T-cell (primary cell): ENCODE measurements around the gene GEMIN4. TPM values are rescaled to one million over a fixed set of nuclear protein-coding genes. Genes with fewer than 3 reads are reported as not detected.

Experiments used
- ATAC-seq, 4 experiments: fragments of 200-7000 bp in 3 of 4; fragments of 150-1000 bp in 1 of 4; cut with Tn5 transposase; replicated peaks in 1 of 4; 1 replicate in 3 of 4; 2 replicates in 1 of 4; pipeline ENCODE4 v1.10.0; 2021; ENCODE audit warnings: moderate library complexity in 3 of 4, mild to moderate bottlenecking in 2 of 4, moderate number of reproducible peaks in 1 of 4
- CTCF ChIA-PET, 2 donors: fragments of 300-600 bp; sonication (Branson Sonifier 250); formaldehyde crosslinking; loops; one replicate each; lab custom pipeline; 2022; ENCODE audit warnings: antibody characterized with exemption in 2 of 2; lab: Charles Lee
- POLR2A ChIA-PET, 2 donors: fragments of 300-600 bp; sonication (Branson Sonifier 250); formaldehyde crosslinking; loops; one replicate each; lab custom pipeline; 2022; ENCODE audit warnings: antibody characterized with exemption in 2 of 2; lab: Charles Lee
- DNase-seq, 35 experiments: peaks; one replicate each; pipeline versions ENCODE4 v3.0.0 to v3.0.0-alpha.2; 2013 to 2023
- H3K27ac ChIP-seq: one replicate; pipeline ENCODE4 v1.5.1; 2013; ENCODE audit warnings: low read length
- H3K27me3 ChIP-seq, 2 experiments: replicated peaks in 1 of 2; 1 replicate in 1 of 2; 2 replicates in 1 of 2; pipeline versions ENCODE4 v1.6.1 to v1.7.0; 2013; ENCODE audit warnings: low read length in 1 of 2, mixed read lengths in 1 of 2; ENCODE audit not compliant: control insufficient read depth in 2 of 2, insufficient read depth in 2 of 2; ENCODE audit errors: extremely low read depth in 1 of 2
- H3K36me3 ChIP-seq, 2 donors: 1 replicate in 1 of 2; 2 replicates in 1 of 2; pipeline versions ENCODE4 v1.6.1 to v1.7.0; 2013; ENCODE audit warnings: low read length in 1 of 2; ENCODE audit not compliant: control insufficient read depth in 2 of 2, insufficient read depth in 1 of 2; ENCODE audit errors: extremely low read depth in 1 of 2
- H3K4me1 ChIP-seq, 2 experiments: 1 replicate in 1 of 2; 2 replicates in 1 of 2; pipeline versions ENCODE4 v1.6.1 to v1.7.0; 2013; ENCODE audit warnings: low read length in 2 of 2, mixed read lengths in 1 of 2; ENCODE audit not compliant: insufficient read depth in 2 of 2, control insufficient read depth in 1 of 2; ENCODE audit errors: extremely low read depth in 1 of 2
- H3K4me3 ChIP-seq, 2 donors: 1 replicate in 1 of 2; 2 replicates in 1 of 2; pipeline versions ENCODE4 v1.5.1 to v1.7.0; 2013; ENCODE audit warnings: mild to moderate bottlenecking in 2 of 2, low read length in 1 of 2, moderate library complexity in 1 of 2; ENCODE audit not compliant: control insufficient read depth in 1 of 2; ENCODE audit errors: extremely low read depth in 1 of 2
- H3K9me3 ChIP-seq: 2 replicates; pipeline ENCODE4 v1.7.0; 2013
- H3K27ac Mint-ChIP-seq, 2 donors: one replicate each; pipeline ENCODE4 v1.8.0; 2020 to 2021; ENCODE audit warnings: mild to moderate bottlenecking in 2 of 2, mixed read lengths in 2 of 2
- H3K27me3 Mint-ChIP-seq, 2 donors: one replicate each; pipeline ENCODE4 v1.8.0; 2021 to 2022; ENCODE audit warnings: mixed read lengths in 2 of 2
- H3K36me3 Mint-ChIP-seq: one replicate; pipeline ENCODE4 v1.8.0; 2021; ENCODE audit warnings: mixed read lengths
- H3K4me1 Mint-ChIP-seq, 3 donors: one replicate each; pipeline ENCODE4 v1.8.0; 2020 to 2022; ENCODE audit warnings: mixed read lengths in 3 of 3, mild to moderate bottlenecking in 1 of 3
- H3K4me3 Mint-ChIP-seq, 3 donors: one replicate each; pipeline ENCODE4 v1.8.0; 2020 to 2022; ENCODE audit warnings: mild to moderate bottlenecking in 3 of 3, mixed read lengths in 3 of 3, moderate library complexity in 3 of 3
- H3K9me3 Mint-ChIP-seq, 3 donors: one replicate each; pipeline ENCODE4 v1.8.0; 2020 to 2022; ENCODE audit warnings: mixed read lengths in 3 of 3
- WGBS: methylation state at CpG from one replicate; pipeline ENCODE4 v1.1.5; 2013; ENCODE audit warnings: missing lambda C conversion rate; ENCODE audit not compliant: insufficient coverage; 5-methylcytosine and 5-hydroxymethylcytosine counted together
- total RNA-seq, 35 experiments: library from RNA in 6 of 35; stranded (reverse) in 6 of 35; fragments of 120-200 nt in 1 of 35; gene quantifications; one replicate each; pipeline versions ENCODE4 v1.2.1 to v1.2.4 and lab custom pipeline; 2013 to 2026

GEMIN4 gene
- total RNA-seq, 5 donors from 2014 or later (not counting 1 experiment from before 2014, with no cell fraction given) = 19.6 to 38.2 (median 36.0) TPM

DNA sequence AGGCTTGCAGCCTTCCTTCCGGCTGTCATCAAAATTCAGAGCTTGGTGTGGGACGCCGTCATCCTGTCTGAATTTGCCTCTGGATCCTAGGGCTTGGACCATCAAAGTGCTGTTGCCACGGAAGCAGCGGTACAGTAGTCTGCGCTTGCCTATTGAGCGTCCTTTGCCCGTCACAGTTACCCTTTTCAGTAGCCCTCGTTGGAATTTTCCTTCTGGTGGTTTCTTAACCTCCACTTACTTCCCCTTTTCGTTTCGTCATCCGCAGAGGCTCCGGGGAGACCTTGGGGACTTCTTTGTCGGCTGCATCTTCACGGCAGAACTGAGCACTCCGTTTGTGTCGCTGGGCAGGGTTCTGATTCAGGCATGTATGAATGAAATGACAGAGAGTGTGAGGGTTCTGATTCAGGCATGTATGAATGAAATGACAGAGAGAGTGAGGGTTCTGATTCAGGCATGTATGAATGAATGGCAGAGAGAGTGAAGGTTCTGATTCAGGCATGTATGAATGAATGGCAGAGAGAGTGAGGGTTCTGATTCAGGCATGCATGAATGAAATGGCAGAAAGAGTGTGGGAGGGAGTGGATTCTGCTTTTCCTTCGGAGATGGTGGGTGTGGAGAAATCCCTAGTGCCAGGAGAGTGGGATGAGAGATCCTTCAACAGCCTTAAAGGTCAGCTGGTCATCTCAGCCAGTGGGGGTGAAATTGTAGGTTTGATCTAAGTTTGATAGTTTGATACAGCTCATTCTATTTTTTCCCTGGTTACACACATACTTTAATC lies 11.6 kb downstream of the GEMIN4 start:
- no peak overlapping the region for H3K4me3 ChIP-seq
- peak overlapping the region; percentile 8 to 36 for H3K27ac Mint-ChIP-seq
- CTCF ChIA-PET = no interaction called here
- DNase-seq (peak in 7 of 35 experiments; percentile 9 to 49 (median 14)), ATAC-seq (peak in 3 of 4 experiments; percentile 27 to 90 (median 35))
- H3K27me3 Mint-ChIP-seq = no peaks in the 10 kb centered on the region
- H3K27me3 ChIP-seq = no peaks in the 10 kb centered on the region
- no peak overlapping the region for H3K27ac ChIP-seq
- peaks cover 15 to 22% of the 10 kb centered on the region in 2 donors for H3K36me3 ChIP-seq
- peaks cover 0 to 3% of the 10 kb centered on the region in 2 experiments for H3K4me1 ChIP-seq
- H3K9me3 Mint-ChIP-seq = no peaks in the 10 kb centered on the region
- H3K4me3 Mint-ChIP-seq = peak overlapping the region in 2 of 3 donors; percentile 39 to 43
- 49% methylated on average over 14 of the region's 18 CpGs for WGBS
- POLR2A ChIA-PET = no interaction called here
- H3K36me3 Mint-ChIP-seq = peaks cover 17% of the 10 kb centered on the region
- peaks cover 6 to 7% (median 7%) of the 10 kb centered on the region in 3 donors for H3K4me1 Mint-ChIP-seq
- H3K9me3 ChIP-seq = no peaks in the 10 kb centered on the region

DNA sequence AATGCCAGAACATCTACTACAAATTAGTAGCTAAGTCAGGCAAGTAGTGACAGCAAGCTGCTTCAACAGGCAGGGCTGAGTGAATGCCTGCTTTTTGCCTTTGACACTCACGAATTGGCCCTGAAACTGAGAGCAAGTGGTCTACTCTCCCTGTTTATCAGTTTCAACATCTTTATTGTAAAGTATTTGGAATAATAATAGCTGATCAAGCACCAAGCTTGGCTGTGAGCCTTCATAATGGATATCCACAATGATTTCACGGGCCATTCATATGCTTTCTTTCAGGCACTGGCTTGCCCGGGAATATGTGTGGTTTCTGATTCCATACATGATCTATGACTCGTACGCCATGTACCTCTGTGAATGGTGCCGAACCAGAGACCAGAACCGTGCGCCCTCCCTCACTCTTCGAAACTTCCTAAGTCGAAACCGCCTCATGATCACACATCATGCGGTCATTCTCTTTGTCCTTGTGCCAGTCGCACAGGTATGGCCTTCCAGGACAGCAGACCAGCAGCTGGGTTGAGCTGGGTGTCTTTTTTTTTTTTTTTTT lies 14.4 kb downstream of the GEMIN4 start:
- peaks cover 6 to 18% (median 12%) of the 10 kb centered on the region in 3 donors for H3K4me1 Mint-ChIP-seq
- Histone ChIP-seq H3K27ac (no peak overlapping the region), H3K4me3 (no peak overlapping the region), H3K4me1 (peaks cover 0 to 10% of the 10 kb centered on the region in 2 experiments), H3K9me3 (no peaks in the 10 kb centered on the region), H3K36me3 (peaks cover 0 to 6% of the 10 kb centered on the region in 2 donors), H3K27me3 (peaks cover 0 to 3% of the 10 kb centered on the region in 2 experiments)
- ATAC-seq (no peak), DNase-seq (no peak)
- WGBS = 96% methylated on average over 12 of the region's 13 CpGs
- H3K27ac Mint-ChIP-seq = no peak overlapping the region
- peaks cover 4% of the 10 kb centered on the region for H3K36me3 Mint-ChIP-seq
- no peak overlapping the region for H3K4me3 Mint-ChIP-seq
- H3K9me3 Mint-ChIP-seq = no peaks in the 10 kb centered on the region
- ChIA-PET CTCF (no interaction called here), POLR2A (no interaction called here)
- H3K27me3 Mint-ChIP-seq = no peaks in the 10 kb centered on the region

DNA sequence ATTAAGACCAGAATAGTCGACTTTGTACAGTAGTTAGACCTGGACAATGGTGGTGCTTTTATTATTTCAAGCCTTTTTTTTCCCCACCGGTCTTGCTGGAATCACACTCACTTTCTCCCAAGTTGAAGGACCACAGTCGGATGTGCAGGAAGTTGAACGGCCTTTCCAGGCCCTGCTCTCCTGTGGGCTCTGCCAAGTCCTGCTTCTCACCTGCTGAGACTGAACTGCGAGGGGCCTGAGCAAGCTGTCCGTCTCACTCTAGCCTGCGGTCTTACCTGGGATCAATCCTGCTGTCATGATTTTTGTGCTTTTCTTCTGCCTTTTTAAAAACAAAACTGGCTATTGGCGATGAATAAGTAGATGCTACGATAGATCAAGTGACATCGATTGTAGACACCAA lies 18.3 kb downstream of the GEMIN4 start:
- Histone ChIP-seq H3K4me3 (no peak overlapping the region), H3K9me3 (no peaks in the 10 kb centered on the region), H3K36me3 (no peaks in the 10 kb centered on the region), H3K27ac (no peak overlapping the region), H3K27me3 (peaks cover 0 to 12% of the 10 kb centered on the region in 2 experiments), H3K4me1 (peaks cover 0 to 14% of the 10 kb centered on the region in 2 experiments)
- ChIA-PET CTCF (no interaction called here), POLR2A (no interaction called here)
- peak overlapping the region; percentile 73 to 82 (median 75) for H3K4me3 Mint-ChIP-seq
- no peak for DNase-seq
- H3K9me3 Mint-ChIP-seq = no peaks in the 10 kb centered on the region
- H3K27me3 Mint-ChIP-seq = peaks cover 3 to 7% of the 10 kb centered on the region in 2 donors
- peaks cover 0 to 17% (median 6%) of the 10 kb centered on the region in 3 donors for H3K4me1 Mint-ChIP-seq
- H3K27ac Mint-ChIP-seq = no peak overlapping the region
- H3K36me3 Mint-ChIP-seq = no peaks in the 10 kb centered on the region
- WGBS = 83% methylated on average over 5 of the region's 10 CpGs
- ATAC-seq = no peak

DNA sequence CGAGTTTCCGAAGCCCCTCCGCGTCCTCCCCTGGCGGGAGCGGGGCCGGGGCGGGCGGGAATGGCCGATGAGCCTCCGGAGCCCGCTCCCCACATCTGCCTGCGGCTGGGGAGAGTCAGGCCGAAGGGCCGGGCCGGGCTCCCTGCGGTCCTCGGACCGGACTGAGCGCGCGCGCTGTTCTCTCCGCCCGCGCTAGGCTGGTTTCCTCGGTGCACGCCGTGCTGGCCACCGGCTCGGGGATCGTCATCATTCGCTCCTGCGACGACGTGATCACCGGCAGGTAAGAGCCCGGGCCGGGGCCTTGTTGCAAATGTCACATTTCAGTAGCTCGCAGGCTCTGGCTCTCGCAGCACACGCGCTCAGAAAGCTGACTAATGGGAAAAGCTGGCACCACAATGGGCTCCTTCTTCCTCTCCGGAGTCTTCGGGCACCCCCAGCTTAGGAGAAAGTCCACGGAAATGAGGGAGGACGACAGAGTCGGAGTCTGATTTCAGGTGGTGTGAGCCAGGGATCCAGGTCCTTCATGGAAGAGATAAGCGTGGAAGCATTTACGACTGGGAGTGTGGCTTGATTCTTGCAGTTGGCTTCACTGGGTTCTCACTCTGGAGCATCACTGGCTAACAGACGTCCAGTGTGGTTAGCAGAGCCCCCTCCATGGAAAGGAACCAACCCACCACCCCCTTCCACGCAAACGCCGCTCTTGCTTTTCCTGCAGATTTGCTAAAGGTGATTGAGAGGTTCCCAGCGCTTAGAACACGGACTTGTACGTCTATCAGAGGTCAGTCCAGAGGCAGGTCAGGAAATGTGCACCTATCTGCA lies 19.0 kb downstream of the GEMIN4 start:
- H3K27ac ChIP-seq = no peak overlapping the region
- no peaks in the 10 kb centered on the region for H3K9me3 ChIP-seq
- peak overlapping the region; percentile 73 to 82 (median 75) for H3K4me3 Mint-ChIP-seq
- peaks cover 0 to 17% (median 6%) of the 10 kb centered on the region in 3 donors for H3K4me1 Mint-ChIP-seq
- H3K36me3 ChIP-seq = no peaks in the 10 kb centered on the region
- H3K36me3 Mint-ChIP-seq = no peaks in the 10 kb centered on the region
- ChIA-PET CTCF (no interaction called here), POLR2A (no interaction called here)
- H3K27me3 Mint-ChIP-seq = peaks cover 3 to 7% of the 10 kb centered on the region in 2 donors
- H3K4me3 ChIP-seq = peak overlapping the region; percentile 36 to 51
- H3K27me3 ChIP-seq = peaks cover 0 to 12% of the 10 kb centered on the region in 2 experiments
- H3K9me3 Mint-ChIP-seq = no peaks in the 10 kb centered on the region
- H3K27ac Mint-ChIP-seq = peak overlapping the region in 1 of 2 donors; percentile 64
- 15% methylated on average over 50 of the region's 57 CpGs for WGBS
- peaks cover 0 to 14% of the 10 kb centered on the region in 2 experiments for H3K4me1 ChIP-seq
- ATAC-seq = peak; percentile 44 to 51 (median 50)
- peak in 12 of 35 experiments; percentile 4 to 39 (median 17) for DNase-seq

DNA sequence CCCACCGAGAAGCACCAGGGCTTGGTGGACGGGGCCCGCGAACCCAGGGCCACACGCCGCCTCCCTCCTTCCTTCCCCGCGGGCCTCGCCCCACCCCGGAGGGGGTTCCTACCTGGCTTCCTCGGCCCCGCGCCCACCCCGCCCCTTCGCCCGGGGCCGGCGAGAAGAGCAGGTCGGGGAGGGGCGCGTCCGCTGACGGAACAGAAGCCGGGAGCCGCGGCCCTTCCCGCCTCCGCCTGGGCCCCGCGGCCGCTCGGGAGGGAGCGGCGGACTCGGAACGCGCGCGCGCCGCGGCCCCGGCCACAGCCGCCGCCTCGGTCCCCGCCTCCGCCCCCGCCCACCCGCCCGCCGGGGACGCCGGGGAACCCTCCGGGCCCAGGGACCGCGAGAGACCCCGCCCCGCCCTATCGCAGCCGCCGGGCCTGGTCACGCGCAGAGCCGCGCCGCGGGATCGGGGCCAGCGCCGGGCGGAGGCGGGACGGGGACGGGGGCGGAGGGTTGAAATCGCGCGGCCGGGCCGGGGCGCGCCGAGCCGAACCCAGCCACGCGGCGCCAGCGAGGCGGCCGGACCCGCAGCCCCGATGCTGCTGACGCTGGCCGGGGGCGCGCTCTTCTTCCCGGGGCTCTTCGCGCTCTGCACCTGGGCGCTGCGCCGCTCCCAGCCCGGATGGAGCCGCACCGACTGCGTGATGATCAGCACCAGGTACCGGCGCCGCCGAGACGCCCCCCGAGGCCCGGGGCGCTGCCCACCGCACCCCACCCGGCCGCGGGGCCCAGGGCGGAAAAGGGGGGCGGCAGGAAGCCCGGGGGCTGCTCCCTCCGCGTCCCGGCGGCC lies 19.8 kb downstream of the GEMIN4 start, which contains the start of gene TLCD3A:
Gene TLCD3A (plus strand): TSS at position 530 of the 835 bp plus-strand sequence. CDS start 52 bp downstream, at position 582.
- ChIA-PET POLR2A (no interaction called here), CTCF (no interaction called here)
- under 1% methylated on average over 126 of the region's 126 CpGs for WGBS
- DNase-seq = peak in 23 of 35 experiments; percentile 8 to 59 (median 26)
- peak; percentile 69 to 81 (median 70) for ATAC-seq
- H3K9me3 Mint-ChIP-seq = no peaks in the 10 kb centered on the region
- peaks cover 0 to 17% (median 6%) of the 10 kb centered on the region in 3 donors for H3K4me1 Mint-ChIP-seq
- peaks cover 3 to 7% of the 10 kb centered on the region in 2 donors for H3K27me3 Mint-ChIP-seq
- peaks cover 0 to 12% of the 10 kb centered on the region in 2 experiments for H3K27me3 ChIP-seq
- H3K4me1 ChIP-seq = peaks cover 0 to 14% of the 10 kb centered on the region in 2 experiments
- no peak within 1 kb of the TSS for H3K27ac ChIP-seq
- H3K27ac Mint-ChIP-seq = peak within 1 kb of the TSS in 1 of 2 donors; percentile 64
- peak within 1 kb of the TSS; percentile 50 to 66 for H3K4me3 ChIP-seq
- peak within 1 kb of the TSS; percentile 73 to 82 (median 75) for H3K4me3 Mint-ChIP-seq
- no peaks in the 10 kb centered on the region for H3K36me3 ChIP-seq
- no peaks in the 10 kb centered on the region for H3K9me3 ChIP-seq
- no peaks in the 10 kb centered on the region for H3K36me3 Mint-ChIP-seq
